Panc1 (cell line): ENCODE data around the gene KTN1. TPM values are rescaled to one million over a fixed set of nuclear protein-coding genes. Genes with fewer than 3 reads are reported as not detected.
A peak's percentile ranks its signal among the peaks of the same experiment; 100 is the strongest.

Source experiments
- ATAC-seq: fragments of 200-7000 bp; cut with Tn5 transposase; 2 replicates; pipeline ENCODE4 v1.9.1; 2020; ENCODE audit warnings: mild to moderate bottlenecking, moderate library complexity
- BruUV-seq: library from RNA; stranded (reverse); fragments of 400-500 nt; replicated peaks from 2 replicates; lab custom pipeline; 2021; lab: Mats Ljungman, UMichigan
- CTCF ChIA-PET: fragments of 300-600 bp; sonication (Branson Sonifier 250); formaldehyde crosslinking; loops from one replicate; lab custom pipeline; 2022; ENCODE audit warnings: antibody characterized with exemption; lab: Charles Lee
- POLR2A ChIA-PET: fragments of 300-600 bp; sonication (Branson Sonifier 250); formaldehyde crosslinking; loops from one replicate; lab custom pipeline; 2022; ENCODE audit warnings: antibody characterized with exemption; lab: Charles Lee
- DNase-seq: peaks from one replicate; pipeline ENCODE4 v3.0.0-alpha.2; 2010; ENCODE audit warnings: low read depth, low spot score
- H3K27ac ChIP-seq: 2 replicates; pipeline ENCODE4 v1.5.1; 2011; ENCODE audit warnings: mild to moderate bottlenecking, low read length, inconsistent platforms
- H3K27me3 ChIP-seq: fragments of 200-500 bp; sonication (Bioruptor generic); 2 replicates; pipeline ENCODE4 v1.6.0; 2014; ENCODE audit warnings: low read length, inconsistent platforms; ENCODE audit not compliant: control insufficient read depth, insufficient read depth
- H3K36me3 ChIP-seq: fragments of 200-500 bp; sonication (Bioruptor generic); 2 replicates; pipeline ENCODE4 v1.5.1; 2014; ENCODE audit warnings: inconsistent platforms, mild to moderate bottlenecking, low read length, moderate library complexity; ENCODE audit not compliant: control insufficient read depth, insufficient read depth
- H3K4me1 ChIP-seq: 2 replicates; pipeline ENCODE4 v1.5.1; 2011; ENCODE audit warnings: inconsistent platforms, mild to moderate bottlenecking, low read length, moderate library complexity; ENCODE audit not compliant: control insufficient read depth, insufficient read depth
- H3K4me3 ChIP-seq, 2 experiments: 2 replicates each; pipeline ENCODE4 v1.5.1; 2011 to 2012; ENCODE audit warnings: low read depth in 2 of 2, low read length in 2 of 2, mild to moderate bottlenecking in 2 of 2, inconsistent platforms in 1 of 2, moderate library complexity in 1 of 2
- H3K9me3 ChIP-seq: fragments of 200-500 bp; sonication (Bioruptor generic); 2 replicates; pipeline ENCODE4 v1.5.1; 2014; ENCODE audit warnings: low read depth, mild to moderate bottlenecking, inconsistent platforms, low read length, moderate library complexity; ENCODE audit not compliant: control insufficient read depth, insufficient read depth
- SIN3A ChIP-seq: IDR thresholded peaks from 2 replicates; pipeline ENCODE4 v1.6.1; 2012; ENCODE audit warnings: low read depth, mild to moderate bottlenecking, low read length, moderate library complexity, borderline replicate concordance; ENCODE audit not compliant: insufficient read depth
- TCF7L2 ChIP-seq: IDR thresholded peaks from 2 replicates; pipeline ENCODE4 v1.6.1; 2011; ENCODE audit warnings: mild to moderate bottlenecking, low read depth, low read length, inconsistent platforms
- in situ Hi-C: cut with HindIII; loops from 2 replicates; pipeline ENCODE4 v1.10.0; 2016; ENCODE audit warnings: low sequenced_read_pairs, low pct_unique_long_range_greater_than_20kb
- intact Hi-C: fragments of 100-400 bp; cut with micrococcal nuclease; formaldehyde crosslinking; loops from one replicate; pipeline ENCODE4 v1.10.0; 2022; ENCODE audit not compliant: unreplicated experiment
- total RNA-seq: library from RNA; stranded (reverse); gene quantifications from one replicate; pipeline ENCODE4 v1.2.1, GENCODE V29; 2021; ENCODE audit not compliant: unreplicated experiment
- TF ChIP-seq, protein P1 (sequence below): fragments of 450-650 bp; IDR thresholded peaks from 2 replicates; pipeline ENCODE4 v1.5.1; 2017; ENCODE audit warnings: mild to moderate bottlenecking
- TF ChIP-seq, protein P2 (sequence below), 2 experiments: IDR thresholded peaks; 2 replicates each; pipeline ENCODE4 v1.6.1; 2011 to 2012; ENCODE audit warnings: low read depth in 2 of 2, control low read depth in 1 of 2, low read length in 1 of 2, mild to moderate bottlenecking in 1 of 2, moderate library complexity in 1 of 2; ENCODE audit not compliant: insufficient read depth in 1 of 2

The KTN1 gene
- total RNA-seq, 1 experiment from 2014 or later = 310 TPM

GRCh38 chr14:55580470-55581341 is 699 bp downstream of the KTN1 start:
- Histone ChIP-seq H3K4me3 (peak overlapping the region; percentile 79 to 81), H3K4me1 (peaks cover 34% of the 10 kb centered on the region), H3K27me3 (no peaks in the 10 kb centered on the region), H3K36me3 (peaks cover 3% of the 10 kb centered on the region), H3K27ac (peak overlapping the region; percentile 85), H3K9me3 (no peaks in the 10 kb centered on the region)
- in situ Hi-C loops (no loop called here), intact Hi-C loops (no loop called here)
- DNase-seq = no peak
- peak; percentile 59 for ATAC-seq
- ChIA-PET POLR2A (interaction anchor here (0.6 kb wide), 1 partner anchor 135 kb away, joined by 5 read pairs; no protein-coding TSS in a partner anchor), CTCF (no interaction called here)
- TF ChIP-seq SIN3A = 0 out of 2 replicates have a peak, but pooled peaks have one; percentile 31
- TF ChIP-seq, protein P1, sequence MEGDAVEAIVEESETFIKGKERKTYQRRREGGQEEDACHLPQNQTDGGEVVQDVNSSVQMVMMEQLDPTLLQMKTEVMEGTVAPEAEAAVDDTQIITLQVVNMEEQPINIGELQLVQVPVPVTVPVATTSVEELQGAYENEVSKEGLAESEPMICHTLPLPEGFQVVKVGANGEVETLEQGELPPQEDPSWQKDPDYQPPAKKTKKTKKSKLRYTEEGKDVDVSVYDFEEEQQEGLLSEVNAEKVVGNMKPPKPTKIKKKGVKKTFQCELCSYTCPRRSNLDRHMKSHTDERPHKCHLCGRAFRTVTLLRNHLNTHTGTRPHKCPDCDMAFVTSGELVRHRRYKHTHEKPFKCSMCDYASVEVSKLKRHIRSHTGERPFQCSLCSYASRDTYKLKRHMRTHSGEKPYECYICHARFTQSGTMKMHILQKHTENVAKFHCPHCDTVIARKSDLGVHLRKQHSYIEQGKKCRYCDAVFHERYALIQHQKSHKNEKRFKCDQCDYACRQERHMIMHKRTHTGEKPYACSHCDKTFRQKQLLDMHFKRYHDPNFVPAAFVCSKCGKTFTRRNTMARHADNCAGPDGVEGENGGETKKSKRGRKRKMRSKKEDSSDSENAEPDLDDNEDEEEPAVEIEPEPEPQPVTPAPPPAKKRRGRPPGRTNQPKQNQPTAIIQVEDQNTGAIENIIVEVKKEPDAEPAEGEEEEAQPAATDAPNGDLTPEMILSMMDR = no peak
- BruUV-seq = no TSS peak

GRCh38 chr14:55581342-55581771 is 1.4 kb downstream of the KTN1 start:
- CTCF ChIA-PET = interaction anchor here (0.6 to 1.0 kb wide), 2 partner anchors 25 to 150 kb away, joined by 3 to 5 read pairs; no protein-coding TSS in a partner anchor
- intact Hi-C loops (no loop called here), in situ Hi-C loops (no loop called here)
- peak overlapping the region; percentile 85 for H3K27ac ChIP-seq
- TF ChIP-seq, protein P2, sequence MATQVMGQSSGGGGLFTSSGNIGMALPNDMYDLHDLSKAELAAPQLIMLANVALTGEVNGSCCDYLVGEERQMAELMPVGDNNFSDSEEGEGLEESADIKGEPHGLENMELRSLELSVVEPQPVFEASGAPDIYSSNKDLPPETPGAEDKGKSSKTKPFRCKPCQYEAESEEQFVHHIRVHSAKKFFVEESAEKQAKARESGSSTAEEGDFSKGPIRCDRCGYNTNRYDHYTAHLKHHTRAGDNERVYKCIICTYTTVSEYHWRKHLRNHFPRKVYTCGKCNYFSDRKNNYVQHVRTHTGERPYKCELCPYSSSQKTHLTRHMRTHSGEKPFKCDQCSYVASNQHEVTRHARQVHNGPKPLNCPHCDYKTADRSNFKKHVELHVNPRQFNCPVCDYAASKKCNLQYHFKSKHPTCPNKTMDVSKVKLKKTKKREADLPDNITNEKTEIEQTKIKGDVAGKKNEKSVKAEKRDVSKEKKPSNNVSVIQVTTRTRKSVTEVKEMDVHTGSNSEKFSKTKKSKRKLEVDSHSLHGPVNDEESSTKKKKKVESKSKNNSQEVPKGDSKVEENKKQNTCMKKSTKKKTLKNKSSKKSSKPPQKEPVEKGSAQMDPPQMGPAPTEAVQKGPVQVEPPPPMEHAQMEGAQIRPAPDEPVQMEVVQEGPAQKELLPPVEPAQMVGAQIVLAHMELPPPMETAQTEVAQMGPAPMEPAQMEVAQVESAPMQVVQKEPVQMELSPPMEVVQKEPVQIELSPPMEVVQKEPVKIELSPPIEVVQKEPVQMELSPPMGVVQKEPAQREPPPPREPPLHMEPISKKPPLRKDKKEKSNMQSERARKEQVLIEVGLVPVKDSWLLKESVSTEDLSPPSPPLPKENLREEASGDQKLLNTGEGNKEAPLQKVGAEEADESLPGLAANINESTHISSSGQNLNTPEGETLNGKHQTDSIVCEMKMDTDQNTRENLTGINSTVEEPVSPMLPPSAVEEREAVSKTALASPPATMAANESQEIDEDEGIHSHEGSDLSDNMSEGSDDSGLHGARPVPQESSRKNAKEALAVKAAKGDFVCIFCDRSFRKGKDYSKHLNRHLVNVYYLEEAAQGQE (IDR thresholded peaks at IDR 0.05; ENCODE audit: insufficient read depth in 1 of 2, low read depth in 2 of 2, low read length in 1 of 2) = no peak
- TF ChIP-seq TCF7L2 (no peak), SIN3A (no peak)
- TF ChIP-seq, protein P1 = no peak
- POLR2A ChIA-PET = interaction anchor here (0.6 kb wide), 1 partner anchor 135 kb away, joined by 5 read pairs; no protein-coding TSS in a partner anchor
- ATAC-seq = peak; percentile 9; the same call in 1 of the 2 replicates
- H3K4me1 ChIP-seq = peaks cover 41% of the 10 kb centered on the region
- H3K4me3 ChIP-seq = peak overlapping the region; percentile 79 to 81
- BruUV-seq = no TSS peak
- DNase-seq = no peak
- H3K9me3 ChIP-seq = no peaks in the 10 kb centered on the region
- H3K27me3 ChIP-seq = no peaks in the 10 kb centered on the region
- H3K36me3 ChIP-seq = peaks cover 3% of the 10 kb centered on the region
